Caco-2 (cell line): Measurements from ENCODE around the gene RNF151. TPM values are rescaled to one million over a fixed set of nuclear protein-coding genes. Genes with fewer than 3 reads are reported as not detected.
A peak's percentile ranks its signal among the peaks of the same experiment; 100 is the strongest.

Experiments
- BruUV-seq: library from RNA; stranded (reverse); fragments of 400-500 nt; replicated peaks from 2 replicates; lab custom pipeline; 2021; lab: Mats Ljungman, UMichigan
- CTCF ChIA-PET: fragments of 300-600 bp; sonication (Branson Sonifier 250); formaldehyde crosslinking; loops from one replicate; lab custom pipeline; 2022; ENCODE audit warnings: antibody characterized with exemption; lab: Charles Lee
- POLR2A ChIA-PET: fragments of 300-600 bp; sonication (Branson Sonifier 250); formaldehyde crosslinking; loops from one replicate; lab custom pipeline; 2022; ENCODE audit warnings: antibody characterized with exemption; lab: Charles Lee
- DNase-seq, 2 experiments: peaks; one replicate each; pipeline versions ENCODE4 v3.0.0 to v3.0.0-alpha.2; 2020 to 2022
- H3K27me3 ChIP-seq: replicated peaks from 2 replicates; pipeline ENCODE4 v1.6.0; 2011; ENCODE audit warnings: low read length; ENCODE audit not compliant: control insufficient read depth, insufficient read depth
- H3K36me3 ChIP-seq: 2 replicates; pipeline ENCODE4 v1.5.1; 2011; ENCODE audit warnings: low read length; ENCODE audit not compliant: control insufficient read depth, insufficient read depth
- H3K4me1 ChIP-seq: fragments of 250-450 bp; sonication (Bioruptor Pico); 2 replicates; pipeline ENCODE4 v1.5.1; 2020; ENCODE audit warnings: mild to moderate bottlenecking
- H3K4me3 ChIP-seq: 2 replicates; pipeline ENCODE4 v1.5.1; 2011; ENCODE audit warnings: low read depth, mild to moderate bottlenecking, control low read depth, low read length
- H3K9me3 ChIP-seq: fragments of 250-450 bp; sonication (Bioruptor Pico); 2 replicates; pipeline ENCODE4 v1.5.1; 2020; ENCODE audit warnings: mild to moderate bottlenecking, moderate library complexity
- H3K27ac Mint-ChIP-seq: one replicate; pipeline ENCODE4 v1.8.0; 2022; ENCODE audit warnings: mixed read lengths; ENCODE audit not compliant: unreplicated experiment
- H3K27me3 Mint-ChIP-seq: one replicate; pipeline ENCODE4 v1.8.0; 2022; ENCODE audit warnings: mixed read lengths; ENCODE audit not compliant: insufficient read depth, unreplicated experiment
- H3K36me3 Mint-ChIP-seq: one replicate; pipeline ENCODE4 v1.8.0; 2022; ENCODE audit warnings: mild to moderate bottlenecking, mixed read lengths; ENCODE audit not compliant: insufficient read depth, unreplicated experiment
- H3K4me1 Mint-ChIP-seq: one replicate; pipeline ENCODE4 v1.8.0; 2022; ENCODE audit warnings: low read depth, mixed read lengths; ENCODE audit not compliant: unreplicated experiment
- H3K4me3 Mint-ChIP-seq: one replicate; pipeline ENCODE4 v1.8.0; 2022; ENCODE audit warnings: mild to moderate bottlenecking, moderate library complexity, mixed read lengths; ENCODE audit not compliant: unreplicated experiment
- H3K9me3 Mint-ChIP-seq: one replicate; pipeline ENCODE4 v1.8.0; 2022; ENCODE audit warnings: mixed read lengths; ENCODE audit not compliant: unreplicated experiment
- intact Hi-C: fragments of 100-400 bp; cut with micrococcal nuclease; formaldehyde crosslinking; loops from one replicate; pipeline ENCODE4 v1.10.0; 2022; ENCODE audit not compliant: unreplicated experiment
- total RNA-seq: library from RNA; stranded (reverse); gene quantifications from 2 replicates; pipeline ENCODE4 v1.2.3, GENCODE V29; 2022
- TF ChIP-seq, protein P1 (sequence below), 2 experiments: fragments of 200-600 bp in 1 of 2; IDR thresholded peaks; 1 replicate in 1 of 2; 2 replicates in 1 of 2; pipeline versions ENCODE4 v1.5.1 to v1.8.0; 2011 to 2022; ENCODE audit warnings: antibody characterized with exemption in 1 of 2, control low read depth in 1 of 2, inconsistent platforms in 1 of 2, low read depth in 1 of 2, low read length in 1 of 2, mild to moderate bottlenecking in 1 of 2, moderate library complexity in 1 of 2; ENCODE audit not compliant: insufficient read depth in 1 of 2, severe bottlenecking in 1 of 2, unreplicated experiment in 1 of 2

Gene RNF151
- total RNA-seq, 1 experiment from 2014 or later = not detected

DNA sequence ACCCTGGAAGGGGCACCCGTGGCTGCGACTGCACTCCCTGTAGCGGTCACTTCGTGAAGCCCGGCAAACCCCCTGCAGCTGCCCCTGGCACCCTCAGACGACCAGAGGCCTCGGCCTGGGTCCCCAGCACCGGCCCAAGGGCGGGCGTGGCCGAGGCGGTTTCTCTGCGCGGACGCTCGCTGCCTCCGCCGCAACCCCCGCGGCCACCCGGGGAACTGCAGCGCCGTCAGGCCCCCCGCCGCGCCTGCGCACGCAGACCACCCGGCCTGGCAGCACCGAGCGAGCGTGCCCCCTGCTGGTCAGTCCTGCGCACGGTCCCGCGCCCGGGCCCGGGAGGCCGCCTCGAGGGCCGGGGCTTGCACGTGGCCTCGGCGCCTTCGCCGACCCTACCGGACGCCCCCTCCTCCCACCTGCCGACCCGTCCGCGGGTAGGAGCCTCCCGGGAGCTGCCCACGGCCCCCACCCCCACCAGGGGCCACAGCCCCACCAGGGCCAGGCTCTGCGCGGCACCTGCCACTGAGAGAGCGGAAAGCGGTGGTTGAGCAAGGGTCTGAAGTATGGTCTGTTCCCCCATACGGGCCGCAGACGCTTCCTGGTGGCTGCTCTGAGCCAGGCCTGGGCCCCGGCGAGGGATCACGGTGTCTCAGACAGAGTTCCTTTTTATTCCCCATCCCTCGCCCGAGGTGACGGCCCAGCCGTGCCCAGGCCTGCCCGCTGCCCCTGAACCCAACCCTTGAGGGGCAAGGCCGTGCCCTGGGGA, 36.9 kb upstream of the RNF151 start:
- Histone ChIP-seq H3K27me3 (no peaks in the 10 kb centered on the region), H3K4me1 (peaks cover 5% of the 10 kb centered on the region), H3K4me3 (peak overlapping the region; percentile 63), H3K9me3 (no peaks in the 10 kb centered on the region), H3K36me3 (no peaks in the 10 kb centered on the region)
- DNase-seq = peak; percentile 80 to 95
- POLR2A ChIA-PET = no interaction called here
- Mint-ChIP-seq H3K9me3 (no peaks in the 10 kb centered on the region), H3K4me3 (peak overlapping the region; percentile 69), H3K27me3 (no peaks in the 10 kb centered on the region), H3K4me1 (no peaks in the 10 kb centered on the region), H3K36me3 (no peaks in the 10 kb centered on the region), H3K27ac (no peak overlapping the region)
- CTCF ChIA-PET = interaction anchor here (0.5 to 1.5 kb wide), 3 partner anchors 11 to 74 kb away, joined by 3 to 9 read pairs (median 4); no protein-coding TSS in a partner anchor
- BruUV-seq = no TSS peak
- intact Hi-C loops = loop anchor here (1.0 kb wide), 1 partner anchor 65 kb away; no protein-coding TSS in a partner anchor
- TF ChIP-seq, protein P1, sequence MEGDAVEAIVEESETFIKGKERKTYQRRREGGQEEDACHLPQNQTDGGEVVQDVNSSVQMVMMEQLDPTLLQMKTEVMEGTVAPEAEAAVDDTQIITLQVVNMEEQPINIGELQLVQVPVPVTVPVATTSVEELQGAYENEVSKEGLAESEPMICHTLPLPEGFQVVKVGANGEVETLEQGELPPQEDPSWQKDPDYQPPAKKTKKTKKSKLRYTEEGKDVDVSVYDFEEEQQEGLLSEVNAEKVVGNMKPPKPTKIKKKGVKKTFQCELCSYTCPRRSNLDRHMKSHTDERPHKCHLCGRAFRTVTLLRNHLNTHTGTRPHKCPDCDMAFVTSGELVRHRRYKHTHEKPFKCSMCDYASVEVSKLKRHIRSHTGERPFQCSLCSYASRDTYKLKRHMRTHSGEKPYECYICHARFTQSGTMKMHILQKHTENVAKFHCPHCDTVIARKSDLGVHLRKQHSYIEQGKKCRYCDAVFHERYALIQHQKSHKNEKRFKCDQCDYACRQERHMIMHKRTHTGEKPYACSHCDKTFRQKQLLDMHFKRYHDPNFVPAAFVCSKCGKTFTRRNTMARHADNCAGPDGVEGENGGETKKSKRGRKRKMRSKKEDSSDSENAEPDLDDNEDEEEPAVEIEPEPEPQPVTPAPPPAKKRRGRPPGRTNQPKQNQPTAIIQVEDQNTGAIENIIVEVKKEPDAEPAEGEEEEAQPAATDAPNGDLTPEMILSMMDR (IDR thresholded peaks at IDR 0.05; ENCODE audit: insufficient read depth in 1 of 2, low read depth in 1 of 2, low read length in 1 of 2, severe bottlenecking in 1 of 2, unreplicated experiment in 1 of 2) = peak; percentile 32 to 94

DNA sequence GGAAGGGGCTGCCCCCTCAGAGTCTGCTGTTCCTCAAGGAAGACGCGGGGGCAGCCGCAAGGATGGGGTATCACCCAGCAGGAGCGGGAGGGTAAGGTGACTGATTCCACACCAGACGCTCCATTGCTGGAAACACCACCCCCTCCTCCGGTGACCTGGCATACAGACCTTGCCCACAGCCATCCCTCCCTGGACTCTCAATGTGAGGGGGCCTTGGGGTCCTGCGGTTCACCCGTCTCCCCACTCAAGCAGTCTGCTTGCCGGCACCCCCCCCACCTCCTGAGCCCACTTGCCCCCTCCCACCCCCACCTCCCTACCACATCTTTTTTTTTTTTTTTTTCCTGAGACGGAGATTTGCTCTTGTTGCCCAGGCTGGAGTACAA, 36.3 kb upstream of the RNF151 start:
- no peak for DNase-seq
- Mint-ChIP-seq H3K27ac (no peak overlapping the region), H3K4me1 (no peaks in the 10 kb centered on the region), H3K4me3 (no peak overlapping the region), H3K9me3 (no peaks in the 10 kb centered on the region), H3K27me3 (no peaks in the 10 kb centered on the region), H3K36me3 (no peaks in the 10 kb centered on the region)
- H3K4me3 ChIP-seq = no peak overlapping the region
- no peaks in the 10 kb centered on the region for H3K27me3 ChIP-seq
- no peaks in the 10 kb centered on the region for H3K9me3 ChIP-seq
- ChIA-PET POLR2A (no interaction called here), CTCF (no interaction called here)
- no TSS peak for BruUV-seq
- peaks cover 5% of the 10 kb centered on the region for H3K4me1 ChIP-seq
- H3K36me3 ChIP-seq = no peaks in the 10 kb centered on the region
- intact Hi-C loops = no loop called here
- TF ChIP-seq, protein P1 (IDR thresholded peaks at IDR 0.05; ENCODE audit: insufficient read depth in 1 of 2, low read depth in 1 of 2, low read length in 1 of 2, severe bottlenecking in 1 of 2, unreplicated experiment in 1 of 2) = no peak

DNA sequence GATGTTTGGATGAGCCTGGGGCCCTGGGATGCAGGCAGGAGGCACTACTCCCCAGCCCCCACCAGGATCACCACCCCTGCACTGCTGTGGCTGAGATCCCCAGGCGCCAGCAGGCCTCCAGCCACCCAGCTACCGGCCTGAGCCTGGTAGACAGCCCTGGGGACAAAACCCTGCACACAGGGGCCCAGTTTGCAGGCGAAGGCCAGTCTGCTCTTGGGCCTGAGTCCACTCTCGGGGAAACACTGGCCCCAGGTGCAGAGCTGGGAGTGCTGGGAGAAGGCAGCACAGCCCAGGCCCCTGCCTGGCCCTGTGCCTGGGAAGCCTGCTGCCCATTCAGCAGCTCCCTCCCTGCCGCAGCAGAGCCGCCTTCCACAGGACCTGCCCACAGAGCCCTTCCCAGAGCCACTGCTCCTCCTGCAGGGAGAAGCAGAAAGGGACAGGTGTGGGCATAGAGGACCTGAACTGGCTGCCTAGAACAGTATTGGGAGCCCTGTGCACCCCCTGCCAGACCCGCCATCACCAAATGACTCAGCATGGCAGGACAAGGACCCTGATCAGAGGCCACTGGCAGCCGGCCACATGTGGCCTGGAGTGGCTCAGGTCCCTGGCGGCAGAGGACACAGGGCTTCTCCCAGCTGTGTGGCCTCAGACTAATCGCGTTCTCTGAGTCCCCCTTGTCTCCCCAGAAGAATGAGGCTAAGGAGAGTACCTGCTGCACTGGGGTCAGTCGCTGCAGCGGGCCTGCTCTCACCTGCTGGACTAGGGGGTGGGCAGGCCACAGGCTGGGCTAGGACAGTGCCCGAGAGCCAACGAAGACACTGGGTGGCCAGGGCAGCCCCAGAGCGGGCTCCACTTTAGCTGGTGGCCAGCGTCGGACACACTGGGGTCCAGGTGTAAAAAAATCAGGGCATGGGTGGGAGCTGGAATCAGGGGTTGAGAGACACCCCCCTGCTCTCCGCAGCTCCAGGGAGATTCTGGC, 34.3 kb upstream of the RNF151 start:
- TF ChIP-seq, protein P1 (IDR thresholded peaks at IDR 0.05; ENCODE audit: insufficient read depth in 1 of 2, low read depth in 1 of 2, low read length in 1 of 2, severe bottlenecking in 1 of 2, unreplicated experiment in 1 of 2) = peak in 1 of 2 experiments; percentile 38
- Histone ChIP-seq H3K36me3 (no peaks in the 10 kb centered on the region), H3K4me1 (peaks cover 5% of the 10 kb centered on the region), H3K27me3 (no peaks in the 10 kb centered on the region), H3K9me3 (no peaks in the 10 kb centered on the region), H3K4me3 (no peak overlapping the region)
- peak in 1 of 2 experiments; percentile 42 for DNase-seq
- ChIA-PET POLR2A (no interaction called here), CTCF (interaction anchor here (1.2 to 1.9 kb wide), 2 partner anchors 9 to 68 kb away, joined by 3 to 8 read pairs; no protein-coding TSS in a partner anchor)
- no peaks in the 10 kb centered on the region for H3K9me3 Mint-ChIP-seq
- no peaks in the 10 kb centered on the region for H3K27me3 Mint-ChIP-seq
- H3K27ac Mint-ChIP-seq = no peak overlapping the region
- H3K4me3 Mint-ChIP-seq = no peak overlapping the region
- H3K36me3 Mint-ChIP-seq = no peaks in the 10 kb centered on the region
- BruUV-seq = no TSS peak
- intact Hi-C loops = no loop called here
- no peaks in the 10 kb centered on the region for H3K4me1 Mint-ChIP-seq
